ENCODE measurements around the gene DENND2A. TPM values are rescaled to one million over a fixed set of nuclear protein-coding genes. Genes with fewer than 3 reads are reported as not detected.

The DENND2A gene
- total and polyA plus RNA-seq, 9 donors = 23.9 to 72.2 (median 48.3) TPM

- Histone ChIP-seq H3K4me3 (ENCODE audit: low read length) (no peak overlapping the region), H3K36me3 (ENCODE audit: control insufficient read depth, insufficient read depth, low read length) (no peaks in the 10 kb centered on the region), H3K9me3 (replicated peaks; ENCODE audit: control insufficient read depth, low read depth, low read length) (no peaks in the 10 kb centered on the region), H3K4me1 (ENCODE audit: control insufficient read depth, insufficient read depth, low read length) (no peaks in the 10 kb centered on the region), H3K27ac (ENCODE audit: low read length) (no peak overlapping the region), H3K27me3 (ENCODE audit: control insufficient read depth, insufficient read depth, low read length) (no peaks in the 10 kb centered on the region)
- WGBS (ENCODE audit: insufficient coverage) = 84% methylated on average over 9 of the region's 9 CpGs
- DNase-seq = peak; percentile 61
Observed at GRCh38 chr7:140494867-140495266, 145.7 kb downstream of the DENND2A start.

GRCh38 chr7:140489026-140489359 is 151.6 kb downstream of the DENND2A start:
- Histone ChIP-seq H3K36me3 (ENCODE audit: control insufficient read depth, insufficient read depth, low read length) (no peaks in the 10 kb centered on the region), H3K9me3 (replicated peaks; ENCODE audit: control insufficient read depth, low read depth, low read length) (no peaks in the 10 kb centered on the region), H3K4me3 (ENCODE audit: low read length) (no peak overlapping the region), H3K27ac (ENCODE audit: low read length) (no peak overlapping the region), H3K27me3 (ENCODE audit: control insufficient read depth, insufficient read depth, low read length) (no peaks in the 10 kb centered on the region), H3K4me1 (ENCODE audit: control insufficient read depth, insufficient read depth, low read length) (no peaks in the 10 kb centered on the region)
- no CpG with 5 or more reads among the region's 2 CpGs for WGBS (ENCODE audit: insufficient coverage)
- DNase-seq = peak; percentile 25

GRCh38 chr7:140485500-140486265 is 154.9 kb downstream of the DENND2A start:
- no peaks in the 10 kb centered on the region for H3K27me3 ChIP-seq (ENCODE audit: control insufficient read depth, insufficient read depth, low read length)
- no peak overlapping the region for H3K4me3 ChIP-seq (ENCODE audit: low read length)
- no peaks in the 10 kb centered on the region for H3K36me3 ChIP-seq (ENCODE audit: control insufficient read depth, insufficient read depth, low read length)
- WGBS (ENCODE audit: insufficient coverage) = 71% methylated on average over 13 of the region's 14 CpGs
- no peak for DNase-seq
- H3K9me3 ChIP-seq (replicated peaks; ENCODE audit: control insufficient read depth, low read depth, low read length) = no peaks in the 10 kb centered on the region
- H3K4me1 ChIP-seq (ENCODE audit: control insufficient read depth, insufficient read depth, low read length) = no peaks in the 10 kb centered on the region
- H3K27ac ChIP-seq (ENCODE audit: low read length) = no peak overlapping the region

- Histone ChIP-seq H3K4me1 (ENCODE audit: control insufficient read depth, insufficient read depth, low read length) (no peaks in the 10 kb centered on the region), H3K9me3 (replicated peaks; ENCODE audit: control insufficient read depth, low read depth, low read length) (no peaks in the 10 kb centered on the region), H3K4me3 (ENCODE audit: low read length) (no peak overlapping the region), H3K27ac (ENCODE audit: low read length) (no peak overlapping the region), H3K36me3 (ENCODE audit: control insufficient read depth, insufficient read depth, low read length) (no peaks in the 10 kb centered on the region), H3K27me3 (ENCODE audit: control insufficient read depth, insufficient read depth, low read length) (no peaks in the 10 kb centered on the region)
- 81% methylated on average over 2 of the region's 5 CpGs for WGBS (ENCODE audit: insufficient coverage)
- DNase-seq = no peak
Observed at GRCh38 chr7:140484951-140485499, 155.6 kb downstream of the DENND2A start.

- WGBS (ENCODE audit: insufficient coverage) = no CpG with 5 or more reads among the region's 3 CpGs
- Histone ChIP-seq H3K4me1 (ENCODE audit: control insufficient read depth, insufficient read depth, low read length) (peaks cover 3% of the 10 kb centered on the region), H3K27me3 (ENCODE audit: control insufficient read depth, insufficient read depth, low read length) (no peaks in the 10 kb centered on the region), H3K27ac (ENCODE audit: low read length) (no peak overlapping the region), H3K9me3 (replicated peaks; ENCODE audit: control insufficient read depth, low read depth, low read length) (no peaks in the 10 kb centered on the region), H3K36me3 (ENCODE audit: control insufficient read depth, insufficient read depth, low read length) (no peaks in the 10 kb centered on the region), H3K4me3 (ENCODE audit: low read length) (no peak overlapping the region)
- no peak for DNase-seq
Observed at GRCh38 chr7:140484479-140484878, 156.1 kb downstream of the DENND2A start.

GRCh38 chr7:140479739-140480084 is 160.9 kb downstream of the DENND2A start:
- no peaks in the 10 kb centered on the region for H3K9me3 ChIP-seq (replicated peaks; ENCODE audit: control insufficient read depth, low read depth, low read length)
- peak overlapping the region; percentile 77 for H3K27ac ChIP-seq (ENCODE audit: low read length)
- DNase-seq = no peak
- peaks cover 6% of the 10 kb centered on the region for H3K4me1 ChIP-seq (ENCODE audit: control insufficient read depth, insufficient read depth, low read length)
- no peaks in the 10 kb centered on the region for H3K27me3 ChIP-seq (ENCODE audit: control insufficient read depth, insufficient read depth, low read length)
- whole genome bisulfite sequencing (ENCODE audit: insufficient coverage) = no CpG with 5 or more reads among the region's 2 CpGs
- no peaks in the 10 kb centered on the region for H3K36me3 ChIP-seq (ENCODE audit: control insufficient read depth, insufficient read depth, low read length)
- H3K4me3 ChIP-seq (ENCODE audit: low read length) = peak overlapping the region; percentile 88

- H3K27me3 ChIP-seq (ENCODE audit: control insufficient read depth, insufficient read depth, low read length) = no peaks in the 10 kb centered on the region
- H3K27ac ChIP-seq (ENCODE audit: low read length) = peak within 1 kb of the TSS; percentile 77
- no peaks in the 10 kb centered on the region for H3K9me3 ChIP-seq (replicated peaks; ENCODE audit: control insufficient read depth, low read depth, low read length)
- peaks cover 6% of the 10 kb centered on the region for H3K4me1 ChIP-seq (ENCODE audit: control insufficient read depth, insufficient read depth, low read length)
- DNase-seq = peak; percentile 97
- no peaks in the 10 kb centered on the region for H3K36me3 ChIP-seq (ENCODE audit: control insufficient read depth, insufficient read depth, low read length)
- under 1% methylated on average over 45 of the region's 71 CpGs for WGBS (ENCODE audit: insufficient coverage)
- H3K4me3 ChIP-seq (ENCODE audit: low read length) = peak within 1 kb of the TSS; percentile 88
Observed at GRCh38 chr7:140479062-140479738, 161.4 kb downstream of the DENND2A start, which contains the start of gene MKRN1. MKRN1 (minus strand) TSS chr7:140479505; CDS start chr7:140479344, 161 bp downstream.

GRCh38 chr7:140478246-140479061 is 162.2 kb downstream of the DENND2A start:
- DNase-seq = peak; percentile 55
- H3K36me3 ChIP-seq (ENCODE audit: control insufficient read depth, insufficient read depth, low read length) = no peaks in the 10 kb centered on the region
- peak overlapping the region; percentile 77 for H3K27ac ChIP-seq (ENCODE audit: low read length)
- WGBS (ENCODE audit: insufficient coverage) = under 1% methylated on average over 49 of the region's 69 CpGs
- H3K9me3 ChIP-seq (replicated peaks; ENCODE audit: control insufficient read depth, low read depth, low read length) = no peaks in the 10 kb centered on the region
- H3K4me1 ChIP-seq (ENCODE audit: control insufficient read depth, insufficient read depth, low read length) = peaks cover 6% of the 10 kb centered on the region
- H3K27me3 ChIP-seq (ENCODE audit: control insufficient read depth, insufficient read depth, low read length) = no peaks in the 10 kb centered on the region
- H3K4me3 ChIP-seq (ENCODE audit: low read length) = peak overlapping the region; percentile 88

GRCh38 chr7:140476698-140477261 is 163.8 kb downstream of the DENND2A start:
- 85% methylated on average over 5 of the region's 11 CpGs for WGBS (ENCODE audit: insufficient coverage)

More at GRCh38 chr7:140476698-140477261, 163.8 kb downstream of the DENND2A start:
- Histone ChIP-seq H3K4me3 (ENCODE audit: low read length) (no peak overlapping the region), H3K27ac (ENCODE audit: low read length) (no peak overlapping the region), H3K27me3 (ENCODE audit: control insufficient read depth, insufficient read depth, low read length) (no peaks in the 10 kb centered on the region), H3K9me3 (replicated peaks; ENCODE audit: control insufficient read depth, low read depth, low read length) (no peaks in the 10 kb centered on the region), H3K4me1 (ENCODE audit: control insufficient read depth, insufficient read depth, low read length) (peaks cover 6% of the 10 kb centered on the region), H3K36me3 (ENCODE audit: control insufficient read depth, insufficient read depth, low read length) (no peaks in the 10 kb centered on the region)
- no peak for DNase-seq
